GM12878 (cell line): ENCODE results near the gene TMEM174. TPM values are rescaled to one million over a fixed set of nuclear protein-coding genes. Genes with fewer than 3 reads are reported as not detected.

ENCODE experiments used
- ATAC-seq: fragments of 200-7000 bp; cut with Tn5 transposase; 3 replicates; pipeline ENCODE4 v1.9.1; 2020; ENCODE audit warnings: mild to moderate bottlenecking, moderate library complexity
- BruUV-seq: library from RNA; stranded (reverse); fragments of 400-500 nt; replicated peaks from 2 replicates; lab custom pipeline; 2021; lab: Mats Ljungman, UMichigan
- CTCF ChIA-PET: fragments of 300-600 bp; sonication (Branson Sonifier 250); formaldehyde crosslinking; extraction: SDS; loops from one replicate; lab custom pipeline; 2021; ENCODE audit warnings: inconsistent platforms; lab: Yijun Ruan, JAX
- POLR2A ChIA-PET: fragments of 350-600 bp; formaldehyde crosslinking; extraction: SDS; loops from one replicate; lab custom pipeline; 2021; ENCODE audit warnings: inconsistent platforms; lab: Charles Lee
- RAD21 ChIA-PET: fragments of 300-600 bp; sonication (Branson Sonifier 250); formaldehyde crosslinking; loops from one replicate; lab custom pipeline; 2023; ENCODE audit warnings: antibody characterized with exemption; ENCODE audit not compliant: unreplicated experiment; lab: Charles Lee
- SMC1A ChIA-PET: fragments of 300-600 bp; sonication (Branson Sonifier 250); formaldehyde crosslinking; loops from one replicate; lab custom pipeline; 2023; ENCODE audit not compliant: unreplicated experiment, uncharacterized antibody; lab: Charles Lee
- DNase-seq: peaks from one replicate; pipeline ENCODE4 v3.0.0-alpha.2; 2011; ENCODE audit warnings: low read depth, low spot score
- FAIRE-seq: peaks from 3 replicates; lab custom pipeline; 2011; peaks lifted over from hg19 to GRCh38; lab: Jason Lieb, UNC
- H2AFZ ChIP-seq: 2 replicates; pipeline ENCODE4 v1.6.0; 2011; ENCODE audit warnings: low read depth, low read length, control low read depth; ENCODE audit not compliant: control insufficient read depth
- H3K27ac ChIP-seq: 2 replicates; pipeline ENCODE4 v1.5.1; 2011; ENCODE audit warnings: control low read depth; ENCODE audit not compliant: control insufficient read depth, insufficient read depth
- H3K27me3 ChIP-seq, 2 experiments: replicated peaks in 1 of 2; 2 replicates each; pipeline versions ENCODE4 v1.6.0 to v1.6.1; 2011; ENCODE audit warnings: low read length in 1 of 2; ENCODE audit not compliant: control insufficient read depth in 2 of 2, insufficient read depth in 2 of 2
- H3K36me3 ChIP-seq, 2 experiments: 2 replicates each; pipeline ENCODE4 v1.5.1; 2011; ENCODE audit warnings: low read length in 1 of 2; ENCODE audit not compliant: control insufficient read depth in 2 of 2, insufficient read depth in 2 of 2
- H3K4me1 ChIP-seq: 2 replicates; pipeline ENCODE4 v1.6.1; 2011; ENCODE audit warnings: mild to moderate bottlenecking, low read length, moderate library complexity, mixed read lengths; ENCODE audit not compliant: control insufficient read depth, insufficient read depth
- H3K4me2 ChIP-seq: 2 replicates; pipeline ENCODE4 v1.6.0; 2011; ENCODE audit warnings: control low read depth; ENCODE audit not compliant: control insufficient read depth, insufficient read depth
- H3K4me3 ChIP-seq: fragments of 200-600 bp; sonication (generic); 2 replicates; pipeline ENCODE4 v1.5.1; 2016
- H3K79me2 ChIP-seq: 2 replicates; pipeline ENCODE4 v1.6.0; 2011; ENCODE audit warnings: low read length; ENCODE audit not compliant: control insufficient read depth, insufficient read depth
- H3K9ac ChIP-seq: 2 replicates; pipeline ENCODE4 v1.8.0; 2011; ENCODE audit warnings: low read length, control low read depth, mixed read lengths; ENCODE audit not compliant: control insufficient read depth, insufficient read depth
- H3K9me3 ChIP-seq: replicated peaks from 3 replicates; pipeline ENCODE4 v1.5.1; 2011; ENCODE audit warnings: mild to moderate bottlenecking, low read length; ENCODE audit not compliant: control insufficient read depth, insufficient read depth
- H4K20me1 ChIP-seq: 2 replicates; pipeline ENCODE4 v1.6.0; 2011; ENCODE audit not compliant: control insufficient read depth, insufficient read depth
- EED ChIP-seq: sonication (generic); IDR thresholded peaks from 2 replicates; pipeline ENCODE4 v1.6.1; 2016; ENCODE audit warnings: antibody characterized with exemption, low read depth
- MYC ChIP-seq: IDR thresholded peaks from 2 replicates; pipeline ENCODE4 v1.6.1; 2011; ENCODE audit warnings: mild to moderate bottlenecking, low read length, moderate library complexity, inconsistent platforms; ENCODE audit not compliant: insufficient read depth, insufficient replicate concordance, insufficient read length, severe bottlenecking
- RUNX3 ChIP-seq: IDR thresholded peaks from 2 replicates; pipeline ENCODE4 v1.6.1; 2012; ENCODE audit warnings: low read length, inconsistent platforms
- WGBS: methylation state at CpG from one replicate; pipeline ENCODE4 v1.1.6; 2016; ENCODE audit warnings: low lambda C conversion rate; ENCODE audit not compliant: insufficient replicate concordance, insufficient coverage; ENCODE audit errors: missing lambda C conversion rate; 5-methylcytosine and 5-hydroxymethylcytosine counted together
- in situ Hi-C: fragments of 300-500 bp; cut with MboI; formaldehyde crosslinking; loops from 9 replicates; pipeline ENCODE4 v1.14.3; 2018; ENCODE audit warnings: mixed read lengths
- intact Hi-C: fragments of 100-400 bp; cut with micrococcal nuclease; formaldehyde crosslinking; loops from one replicate; pipeline ENCODE4 v1.14.2; 2022; ENCODE audit not compliant: unreplicated experiment
- polyA plus RNA-seq, 11 experiments: library from polyadenylated mRNA; depleted of rRNA in 4 of 11; unstranded in 6 of 11; stranded (reverse) in 5 of 11; fragments of >200 nt; fragmentation: Nextera tagmentation in 4 of 11; fragmentation: Illumina TruSeq in 1 of 11; extraction: Ambion mirVana in 4 of 11; extraction: Trizol in 1 of 11; gene quantifications; 1 replicate in 1 of 11; 2 replicates in 10 of 11; pipeline versions ENCODE4 v1.2.1 to v1.2.3, GENCODE V29; 2011 to 2016; ENCODE audit warnings: inconsistent platforms in 2 of 11, missing spikeins in 2 of 11, low read depth in 1 of 11
- total RNA-seq, 4 experiments: library from RNA; depleted of rRNA in 3 of 4; stranded (reverse); fragments of >200 nt in 3 of 4; fragmentation: Illumina TruSeq in 1 of 4; extraction: Trizol in 1 of 4; gene quantifications; 2 replicates each; pipeline versions ENCODE4 v1.2.1 to v1.2.3, GENCODE V29; 2013 to 2021
- TF ChIP-seq, protein P1 (sequence below): fragments of 150-350 bp; IDR thresholded peaks from 2 replicates; pipeline ENCODE4 v1.6.1; 2014; ENCODE audit warnings: mild to moderate bottlenecking, low read depth, low read length

TMEM174 gene
- total and polyA plus RNA-seq, 10 of the 15 experiments (the other 5 are each of a cell fraction or from before 2014, with no cell fraction given): not detected

DNA sequence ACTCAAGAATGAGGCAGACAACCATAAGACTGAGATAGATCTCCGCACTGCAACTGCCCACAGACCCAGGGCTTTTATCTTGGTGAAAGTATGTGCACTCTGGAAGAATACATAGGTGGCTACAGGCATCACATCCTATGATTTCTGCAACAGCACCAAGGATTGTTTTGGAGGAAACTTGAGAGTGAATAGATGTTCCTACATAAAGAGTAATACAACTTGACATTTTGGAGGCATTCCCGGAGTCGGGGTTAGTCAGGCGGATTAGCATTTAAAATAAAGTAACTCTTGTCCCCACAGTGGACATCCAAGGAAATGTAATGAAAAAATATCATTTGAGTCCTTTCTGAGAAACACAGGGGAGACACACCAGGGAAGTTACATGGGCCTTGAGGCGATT lies 26.7 kb downstream of the TMEM174 start:
- CTCF ChIA-PET: no interaction called here
- no peaks in the 10 kb centered on the region for H3K79me2 ChIP-seq
- BruUV-seq: no TSS peak
- ATAC-seq: no peak
- in situ Hi-C loops: no loop called here
- DNase-seq: no peak
- peaks cover 0 to 1% of the 10 kb centered on the region in 2 experiments; a peak in 1 of 4 replicates for H3K27me3 ChIP-seq
- H3K36me3 ChIP-seq: no peaks in the 10 kb centered on the region
- POLR2A ChIA-PET: no interaction called here
- H2AFZ ChIP-seq: no peak overlapping the region
- H3K4me3 ChIP-seq: no peak overlapping the region
- TF ChIP-seq, protein P1, sequence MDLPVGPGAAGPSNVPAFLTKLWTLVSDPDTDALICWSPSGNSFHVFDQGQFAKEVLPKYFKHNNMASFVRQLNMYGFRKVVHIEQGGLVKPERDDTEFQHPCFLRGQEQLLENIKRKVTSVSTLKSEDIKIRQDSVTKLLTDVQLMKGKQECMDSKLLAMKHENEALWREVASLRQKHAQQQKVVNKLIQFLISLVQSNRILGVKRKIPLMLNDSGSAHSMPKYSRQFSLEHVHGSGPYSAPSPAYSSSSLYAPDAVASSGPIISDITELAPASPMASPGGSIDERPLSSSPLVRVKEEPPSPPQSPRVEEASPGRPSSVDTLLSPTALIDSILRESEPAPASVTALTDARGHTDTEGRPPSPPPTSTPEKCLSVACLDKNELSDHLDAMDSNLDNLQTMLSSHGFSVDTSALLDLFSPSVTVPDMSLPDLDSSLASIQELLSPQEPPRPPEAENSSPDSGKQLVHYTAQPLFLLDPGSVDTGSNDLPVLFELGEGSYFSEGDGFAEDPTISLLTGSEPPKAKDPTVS: no peak
- TF ChIP-seq MYC (no peak), EED (no peak), RUNX3 (no peak)
- no peaks in the 10 kb centered on the region for H3K9me3 ChIP-seq
- FAIRE-seq: no peak
- SMC1A ChIA-PET: interaction anchor here (2.8 kb wide), 1 partner anchor 115 kb away, joined by 11 read pairs; no protein-coding TSS in a partner anchor
- no peak overlapping the region for H3K27ac ChIP-seq
- no peaks in the 10 kb centered on the region for H4K20me1 ChIP-seq
- H3K4me2 ChIP-seq: no peak overlapping the region
- H3K9ac ChIP-seq: no peak overlapping the region
- WGBS: 48% methylated on average over 5 of the region's 5 CpGs
- intact Hi-C loops: no loop called here
- RAD21 ChIA-PET: no interaction called here
- H3K4me1 ChIP-seq: no peaks in the 10 kb centered on the region
